ENCODE measurements around the gene TEAD1.

- TF ChIP-seq HES2 (IDR thresholded peaks at IDR 0.05), result no peak
- no peak for TF ChIP-seq CTCF (IDR thresholded peaks at IDR 0.05)
These were observed 47.6 kb upstream of the TEAD1 start for GRCh38 chr11:12626616-12627015.

All from A549 (cell line).